Measurements from ENCODE around the gene ZFP69. TPM values are rescaled to one million over a fixed set of nuclear protein-coding genes. Genes with fewer than 3 reads are reported as not detected.

ZFP69 gene
- total and polyA plus RNA-seq, 5 donors: 1.7 to 2.8 (median 2.4) TPM

Other genes with a start within 250 kb of the ZFP69 start
- not detected for gene TMCO2, start 229.4 kb upstream of the ZFP69 start, total RNA-seq
- not detected for gene TMCO2, start 229.4 kb upstream of the ZFP69 start, polyA plus RNA-seq
- 10 to 100 TPM; 29.0 to 43.4 (median 34.7) TPM for gene ZMPSTE24, start 219.1 kb upstream of the ZFP69 start, total RNA-seq
- 23.5 TPM for gene ZMPSTE24, start 219.1 kb upstream of the ZFP69 start, polyA plus RNA-seq
- 1 to 10 TPM in 2 of 4 donors, under 1 TPM in 2; 0.40 to 2.0 (median 1.1) TPM for gene COL9A2, start 160.0 kb upstream of the ZFP69 start, total RNA-seq
- 1.8 TPM for gene COL9A2, start 160.0 kb upstream of the ZFP69 start, polyA plus RNA-seq
- gene SMAP2, start 103.6 kb upstream of the ZFP69 start, total RNA-seq: 10 to 100 TPM; 10.9 to 23.1 (median 17.7) TPM
- 11.2 TPM for gene SMAP2, start 103.6 kb upstream of the ZFP69 start, polyA plus RNA-seq
- gene ZFP69B, start 26.8 kb upstream of the ZFP69 start, total RNA-seq: 1 to 10 TPM in 3 of 4 donors, under 1 TPM in 1; 0.63 to 1.2 (median 1.1) TPM
- gene ZFP69B, start 26.8 kb upstream of the ZFP69 start, polyA plus RNA-seq: 0.29 TPM
- 1 to 10 TPM; 3.6 to 6.3 (median 4.8) TPM for gene EXO5, start 31.5 kb downstream of the ZFP69 start, total RNA-seq
- 3.4 TPM for gene EXO5, start 31.5 kb downstream of the ZFP69 start, polyA plus RNA-seq
- gene ZNF684, start 54.3 kb downstream of the ZFP69 start, total RNA-seq: 1 to 10 TPM; 6.7 to 8.8 (median 7.7) TPM
- gene ZNF684, start 54.3 kb downstream of the ZFP69 start, polyA plus RNA-seq: 6.0 TPM
- 1 to 10 TPM; 4.3 to 4.8 (median 4.5) TPM for gene RIMS3, start 188.4 kb downstream of the ZFP69 start, total RNA-seq
- gene RIMS3, start 188.4 kb downstream of the ZFP69 start, polyA plus RNA-seq: 1.5 TPM
- gene NFYC, start 214.4 kb downstream of the ZFP69 start, total RNA-seq: 10 to 100 TPM; 70.6 to 82.6 (median 78.9) TPM
- gene NFYC, start 214.4 kb downstream of the ZFP69 start, polyA plus RNA-seq: 63.6 TPM